Body of pancreas (tissue), 4 donors: ENCODE results near the gene ASB16. TPM values are rescaled to one million over a fixed set of nuclear protein-coding genes. Genes with fewer than 3 reads are reported as not detected.

ENCODE experiments used
- ATAC-seq: fragments of 150-250 bp; one replicate; pipeline ENCODE4 v1.9.1; 2016
- DNase-seq, 4 donors: peaks; one replicate each; pipeline ENCODE4 v3.0.0-alpha.2; 2019
- H3K27ac ChIP-seq, 4 donors: fragments of 200-600 bp; sonication (generic); 1 replicate in 3 of 4; 2 replicates in 1 of 4; pipeline versions ENCODE4 v1.5.1 to v1.6.1; 2016 to 2019; ENCODE audit warnings: mild to moderate bottlenecking in 1 of 4, mixed read lengths in 1 of 4, moderate library complexity in 1 of 4
- H3K27me3 ChIP-seq, 2 donors: fragments of 200-600 bp; sonication (generic); one replicate each; pipeline ENCODE4 v1.6.0; 2016; ENCODE audit warnings: mild to moderate bottlenecking in 1 of 2
- H3K36me3 ChIP-seq, 2 donors: fragments of 200-600 bp; sonication (generic); replicated peaks in 1 of 2; 2 replicates each; pipeline ENCODE4 v1.5.1; 2016; ENCODE audit warnings: low read depth in 2 of 2; ENCODE audit not compliant: insufficient read depth in 1 of 2
- H3K4me1 ChIP-seq: fragments of 200-600 bp; sonication (generic); one replicate; pipeline ENCODE4 v1.6.0; 2016
- H3K4me3 ChIP-seq, 2 donors: fragments of 200-600 bp; sonication (generic); 1 replicate in 1 of 2; 2 replicates in 1 of 2; pipeline ENCODE4 v1.5.1; 2016 to 2019
- H3K9me3 ChIP-seq, 3 donors: fragments of 200-600 bp; sonication (generic); 1 replicate in 2 of 3; 2 replicates in 1 of 3; pipeline ENCODE4 v1.5.1; 2016
- CTCF ChIP-seq, 7 experiments: fragments of 450-650 bp in 4 of 7; fragments of 200-600 bp in 3 of 7; sonication (generic) in 3 of 7; IDR thresholded peaks; one replicate each; pipeline ENCODE4 v1.5.1; 2016 to 2019; ENCODE audit warnings: antibody characterized with exemption in 7 of 7
- POLR2A ChIP-seq, 3 donors: fragments of 450-650 bp; IDR thresholded peaks; one replicate each; pipeline ENCODE4 v1.6.1; 2016; ENCODE audit warnings: antibody characterized with exemption in 3 of 3, mild to moderate bottlenecking in 2 of 3
- WGBS, 2 donors: methylation state at CpG; one replicate each; pipeline ENCODE4 v1.1.5; 2017; 5-methylcytosine and 5-hydroxymethylcytosine counted together
- intact Hi-C: fragments of 100-400 bp; cut with DNase I; formaldehyde crosslinking; loops from one replicate; pipeline ENCODE4 v1.15.1; 2023
- total RNA-seq, 2 donors: library from RNA; depleted of rRNA; stranded (reverse); fragments of >200 nt; gene quantifications; one replicate each; pipeline ENCODE4 v1.1.0, GENCODE V29; 2016

The ASB16 gene
- total RNA-seq, 2 donors from 2014 or later: 3.9 to 10.5 TPM

- Histone ChIP-seq H3K27me3 (no peaks in the 10 kb centered on the region), H3K9me3 (no peaks in the 10 kb centered on the region), H3K36me3 (no peaks in the 10 kb centered on the region), H3K4me3 (no peak overlapping the region), H3K4me1 (peaks cover 9% of the 10 kb centered on the region), H3K27ac (no peak overlapping the region)
- ATAC-seq: no peak
- TF ChIP-seq CTCF (IDR thresholded peaks at IDR 0.05) (no peak), POLR2A (IDR thresholded peaks at IDR 0.05) (no peak)
- no peak for DNase-seq
- WGBS, 2 donors: 100% methylated on average over 1 of the region's 1 CpG
- intact Hi-C loops: no loop called here
These were observed 5.8 kb downstream of the ASB16 start for GRCh38 chr17:44176257-44176656.

- no peak for TF ChIP-seq POLR2A (IDR thresholded peaks at IDR 0.05)
- TF ChIP-seq CTCF (IDR thresholded peaks at IDR 0.05): no peak
- Histone ChIP-seq H3K27me3 (no peaks in the 10 kb centered on the region), H3K4me1 (peaks cover 3% of the 10 kb centered on the region), H3K9me3 (no peaks in the 10 kb centered on the region), H3K27ac (no peak overlapping the region), H3K4me3 (no peak overlapping the region), H3K36me3 (no peaks in the 10 kb centered on the region)
- intact Hi-C loops: no loop called here
- WGBS, 2 donors: 92 to 95% methylated on average over 24 to 54 of the region's 54 CpGs
- no peak for DNase-seq
- ATAC-seq: no peak
These were observed 6.4 kb downstream of the ASB16 start for GRCh38 chr17:44176671-44177501.

GRCh38 chr17:44177640-44178039 is 7.1 kb downstream of the ASB16 start:
- Histone ChIP-seq H3K27ac (no peak overlapping the region), H3K4me1 (no peaks in the 10 kb centered on the region), H3K27me3 (no peaks in the 10 kb centered on the region), H3K36me3 (no peaks in the 10 kb centered on the region), H3K4me3 (no peak overlapping the region), H3K9me3 (no peaks in the 10 kb centered on the region)
- DNase-seq (no peak), ATAC-seq (no peak)
- intact Hi-C loops: no loop called here
- TF ChIP-seq CTCF (IDR thresholded peaks at IDR 0.05) (no peak), POLR2A (IDR thresholded peaks at IDR 0.05) (no peak)
- 94 to 97% methylated on average over 4 of the region's 4 CpGs for WGBS, 2 donors

- Histone ChIP-seq H3K9me3 (no peaks in the 10 kb centered on the region), H3K36me3 (no peaks in the 10 kb centered on the region), H3K4me3 (no peak overlapping the region), H3K27ac (no peak overlapping the region), H3K4me1 (no peaks in the 10 kb centered on the region), H3K27me3 (no peaks in the 10 kb centered on the region)
- ATAC-seq: no peak
- DNase-seq: no peak
- no peak for TF ChIP-seq POLR2A (IDR thresholded peaks at IDR 0.05)
- TF ChIP-seq CTCF (IDR thresholded peaks at IDR 0.05): no peak
- 85 to 86% methylated on average over 9 to 14 of the region's 14 CpGs for WGBS, 2 donors
- intact Hi-C loops: no loop called here
These were observed 7.6 kb downstream of the ASB16 start for GRCh38 chr17:44178133-44178532.

GRCh38 chr17:44183024-44183423 is 12.5 kb downstream of the ASB16 start:
- Histone ChIP-seq H3K9me3 (no peaks in the 10 kb centered on the region), H3K27me3 (no peaks in the 10 kb centered on the region), H3K36me3 (no peaks in the 10 kb centered on the region), H3K4me1 (peaks cover 30% of the 10 kb centered on the region), H3K27ac (no peak overlapping the region), H3K4me3 (no peak overlapping the region)
- no peak for DNase-seq
- ATAC-seq: no peak
- intact Hi-C loops: no loop called here
- 59 to 94% methylated on average over 2 of the region's 2 CpGs for WGBS, 2 donors
- TF ChIP-seq CTCF (IDR thresholded peaks at IDR 0.05) (no peak), POLR2A (IDR thresholded peaks at IDR 0.05) (no peak)
